HepG2 (cell line): ENCODE measurements around the gene TRPT1. TPM values are rescaled to one million over a fixed set of nuclear protein-coding genes. Genes with fewer than 3 reads are reported as not detected.

ENCODE experiments used
- ARNT2 ChIP-seq: sonication (generic); formaldehyde crosslinking; IDR thresholded peaks from 2 replicates; pipeline ENCODE4 v1.8.0; 2022; ENCODE audit warnings: mild to moderate bottlenecking, low read depth, missing genetic modification reagents, moderate library complexity
- ATF7-NPFF ChIP-seq: sonication (generic); formaldehyde crosslinking; IDR thresholded peaks from 2 replicates; pipeline ENCODE4 v1.8.1; 2023; ENCODE audit warnings: mild to moderate bottlenecking, low read depth, missing genetic modification reagents, moderate library complexity
- DPF2 ChIP-seq: sonication (generic); formaldehyde crosslinking; IDR thresholded peaks from 2 replicates; pipeline ENCODE4 v1.4.0; 2020; ENCODE audit warnings: mild to moderate bottlenecking, low read depth, missing genetic modification reagents, borderline replicate concordance
- NFE2 ChIP-seq: sonication (generic); formaldehyde crosslinking; IDR thresholded peaks from 2 replicates; pipeline ENCODE4 v1.4.0; 2020; ENCODE audit warnings: missing genetic modification reagents
- PCBP1 ChIP-seq: fragments of 200-400 bp; formaldehyde crosslinking; IDR thresholded peaks from 2 replicates; pipeline ENCODE4 v1.6.1; 2017; ENCODE audit warnings: mild to moderate bottlenecking, low read depth, low read length, borderline replicate concordance
- PTBP1 ChIP-seq: fragments of 200-400 bp; formaldehyde crosslinking; IDR thresholded peaks from 2 replicates; pipeline ENCODE4 v1.6.1; 2018; ENCODE audit warnings: low read length, low read depth; ENCODE audit not compliant: poor library complexity, severe bottlenecking
- RARA ChIP-seq: IDR thresholded peaks from 2 replicates; pipeline ENCODE4 v1.6.1; 2016; ENCODE audit warnings: missing genetic modification reagents, missing compliant biosample characterization
- RBM22 ChIP-seq: fragments of 200-400 bp; formaldehyde crosslinking; optimal IDR thresholded peaks from 2 replicates; pipeline ENCODE3; 2017; ENCODE audit warnings: mild to moderate bottlenecking, low read length, moderate library complexity
- SIN3A ChIP-seq: IDR thresholded peaks from 2 replicates; pipeline ENCODE4 v1.6.1; 2011; ENCODE audit warnings: low read depth, mild to moderate bottlenecking, control low read depth, low read length, borderline replicate concordance
- SNAI1 ChIP-seq: sonication (generic); formaldehyde crosslinking; IDR thresholded peaks from 2 replicates; pipeline ENCODE4 v1.5.0; 2020; ENCODE audit warnings: mild to moderate bottlenecking, missing genetic modification reagents, borderline replicate concordance
- SP140L ChIP-seq: sonication (generic); formaldehyde crosslinking; IDR thresholded peaks from 2 replicates; pipeline ENCODE4 v1.4.0; 2020; ENCODE audit warnings: missing genetic modification reagents, borderline replicate concordance
- STAG1 ChIP-seq: sonication (generic); formaldehyde crosslinking; IDR thresholded peaks from 2 replicates; pipeline ENCODE4 v1.4.0; 2020; ENCODE audit warnings: missing genetic modification reagents
- STAT5B ChIP-seq: sonication (generic); formaldehyde crosslinking; IDR thresholded peaks from 2 replicates; pipeline ENCODE4 v1.4.0; 2020; ENCODE audit warnings: missing genetic modification reagents
- TBP ChIP-seq: sonication (generic); formaldehyde crosslinking; IDR thresholded peaks from 2 replicates; pipeline ENCODE4 v1.5.0; 2020; ENCODE audit warnings: missing genetic modification reagents
- ZBTB21 ChIP-seq: sonication (generic); formaldehyde crosslinking; IDR thresholded peaks from 2 replicates; pipeline ENCODE4 v1.4.0; 2020; ENCODE audit warnings: missing genetic modification reagents
- ZMYM4 ChIP-seq: sonication (generic); formaldehyde crosslinking; IDR thresholded peaks from 2 replicates; pipeline ENCODE4 v1.8.1; 2023; ENCODE audit warnings: mild to moderate bottlenecking, missing genetic modification reagents
- ZNF121 ChIP-seq: sonication (generic); formaldehyde crosslinking; IDR thresholded peaks from 2 replicates; pipeline ENCODE4 v1.5.0; 2020; ENCODE audit warnings: mild to moderate bottlenecking, missing genetic modification reagents
- ZNF234 ChIP-seq: sonication (generic); formaldehyde crosslinking; conservative IDR thresholded peaks from 2 replicates; pipeline ENCODE4 v1.5.1; 2020; ENCODE audit warnings: mild to moderate bottlenecking, missing genetic modification reagents
- ZNF510 ChIP-seq: sonication (generic); formaldehyde crosslinking; IDR thresholded peaks from 2 replicates; pipeline ENCODE4 v1.4.0; 2020; ENCODE audit warnings: low read depth, mild to moderate bottlenecking, missing genetic modification reagents
- ZNF607 ChIP-seq: sonication (generic); formaldehyde crosslinking; IDR thresholded peaks from 2 replicates; pipeline ENCODE4 v1.5.1; 2020; ENCODE audit warnings: missing genetic modification reagents, mild to moderate bottlenecking, borderline replicate concordance
- ZNF629 ChIP-seq: sonication (generic); formaldehyde crosslinking; conservative IDR thresholded peaks from 2 replicates; pipeline ENCODE4 v1.5.0; 2020; ENCODE audit warnings: missing genetic modification reagents
- ZNF841 ChIP-seq: sonication (generic); formaldehyde crosslinking; IDR thresholded peaks from 2 replicates; pipeline ENCODE4 v1.8.1; 2023; ENCODE audit warnings: missing genetic modification reagents, borderline replicate concordance
- ZSCAN5A ChIP-seq: sonication (generic); formaldehyde crosslinking; IDR thresholded peaks from 2 replicates; pipeline ENCODE4 v1.8.0; 2022; ENCODE audit warnings: mild to moderate bottlenecking, missing genetic modification reagents, borderline replicate concordance
- ZSCAN9 ChIP-seq: IDR thresholded peaks from 2 replicates; pipeline ENCODE4 v1.6.1; 2016; ENCODE audit warnings: borderline replicate concordance
- polyA plus RNA-seq, 8 experiments: library from polyadenylated mRNA; depleted of rRNA in 3 of 8; stranded (reverse) in 7 of 8; unstranded in 1 of 8; fragments of >200 nt; fragmentation: Illumina TruSeq in 4 of 8; extraction: Trizol in 4 of 8; gene quantifications; 2 replicates each; pipeline versions ENCODE4 v1.2.1 to v1.2.3, GENCODE V29; 2011 to 2016; ENCODE audit warnings: low read depth in 4 of 8, missing spikeins in 1 of 8, mixed read lengths in 1 of 8; ENCODE audit not compliant: insufficient read depth in 1 of 8
- total RNA-seq, 5 experiments: library from RNA; depleted of rRNA; stranded (reverse); fragments of >200 nt; fragmentation: Illumina TruSeq; extraction: Trizol; gene quantifications; 2 replicates each; pipeline ENCODE4 v1.2.3, GENCODE V29; 2016; ENCODE audit warnings: low read depth in 1 of 5
- TF ChIP-seq, protein P1 (sequence below): sonication (generic); formaldehyde crosslinking; IDR thresholded peaks from 2 replicates; pipeline ENCODE4 v1.8.1; 2023; ENCODE audit warnings: mild to moderate bottlenecking, missing genetic modification reagents
- TF ChIP-seq, protein P2 (sequence below): sonication (generic); formaldehyde crosslinking; IDR thresholded peaks from 2 replicates; pipeline ENCODE4 v1.4.0; 2020; ENCODE audit warnings: missing genetic modification reagents, mild to moderate bottlenecking, borderline replicate concordance
- TF ChIP-seq, protein P3 (sequence below): sonication (generic); formaldehyde crosslinking; IDR thresholded peaks from 2 replicates; pipeline ENCODE4 v1.4.0; 2020; ENCODE audit warnings: mild to moderate bottlenecking, missing genetic modification reagents

TRPT1 gene
- total and polyA plus RNA-seq, 2 of the 13 experiments (the other 11 are each of a cell fraction or from before 2014, with no cell fraction given) = 24.8 to 40.7 TPM

DNA sequence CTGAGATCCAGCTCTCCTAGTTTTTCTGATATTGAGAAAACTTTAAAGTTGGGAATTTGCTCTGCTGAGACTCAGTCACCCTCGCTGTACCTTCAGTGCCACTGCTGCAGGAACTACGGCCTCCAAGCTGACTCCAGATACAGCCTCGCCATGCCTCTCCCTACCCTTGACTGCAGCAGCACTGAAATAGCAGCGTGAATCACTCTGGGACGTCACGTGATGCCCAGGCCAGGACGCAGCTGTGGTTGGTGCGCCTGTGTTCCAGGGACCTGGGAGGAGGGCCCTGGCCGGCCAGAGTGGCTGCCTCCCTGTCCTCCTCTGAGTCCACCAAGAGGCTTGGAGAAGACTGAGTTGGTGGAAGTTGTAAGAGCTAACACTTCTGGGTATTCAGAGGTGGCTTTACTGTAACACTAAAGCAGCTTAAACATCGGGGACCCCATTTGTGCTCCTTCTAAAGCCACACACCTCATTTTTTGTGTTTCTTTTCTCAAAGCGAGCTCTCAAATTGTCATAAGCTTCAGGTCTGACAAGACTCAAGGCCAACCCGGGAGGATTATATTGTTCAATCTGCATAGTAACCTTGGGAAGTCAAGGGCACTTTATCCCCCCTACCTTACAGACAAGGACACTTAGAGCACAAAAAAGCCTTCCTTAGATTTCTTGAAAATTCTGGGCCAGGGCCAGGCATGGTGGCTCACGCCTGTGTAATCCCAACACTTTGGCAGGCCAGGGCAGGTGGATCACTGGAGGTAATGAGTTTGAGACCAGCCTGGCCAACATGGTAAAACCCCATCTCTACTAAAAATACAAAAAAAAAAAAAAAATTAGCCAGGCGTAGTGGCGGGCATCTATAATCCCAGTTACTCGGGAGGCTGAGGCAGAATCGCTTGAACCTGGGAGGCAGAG, 44.2 kb downstream of the TRPT1 start (continued):
- TF ChIP-seq ZSCAN9 (CRISPR knock-in tag) (no peak; the same call in 1 of the 2 replicates), TBP (no peak), STAT5B (CRISPR knock-in tag) (no peak), SIN3A (peak; percentile 46; the same call in 1 of the 2 replicates), ZSCAN5A (CRISPR knock-in tag) (no peak), ZNF121 (CRISPR knock-in tag) (no peak), RARA (CRISPR knock-in tag) (no peak), ZNF629 (CRISPR knock-in tag) (no peak), DPF2 (CRISPR knock-in tag) (no peak), SNAI1 (CRISPR knock-in tag) (no peak), RBM22 (no peak), ZNF841 (no peak), ATF7-NPFF (0 out of 2 replicates have a peak, but pooled peaks have one; percentile 16), PTBP1 (no peak), SP140L (CRISPR knock-in tag) (no peak), ZNF234 (CRISPR knock-in tag) (no peak), ZNF510 (CRISPR knock-in tag) (no peak), ZMYM4 (CRISPR knock-in tag) (0 out of 2 replicates have a peak, but pooled peaks have one; percentile 58), ZBTB21 (CRISPR knock-in tag) (no peak), ZNF607 (CRISPR knock-in tag) (no peak), NFE2 (CRISPR knock-in tag) (no peak), STAG1 (CRISPR knock-in tag) (no peak), PCBP1 (no peak), ARNT2 (CRISPR knock-in tag) (no peak)
- TF ChIP-seq, protein P1, sequence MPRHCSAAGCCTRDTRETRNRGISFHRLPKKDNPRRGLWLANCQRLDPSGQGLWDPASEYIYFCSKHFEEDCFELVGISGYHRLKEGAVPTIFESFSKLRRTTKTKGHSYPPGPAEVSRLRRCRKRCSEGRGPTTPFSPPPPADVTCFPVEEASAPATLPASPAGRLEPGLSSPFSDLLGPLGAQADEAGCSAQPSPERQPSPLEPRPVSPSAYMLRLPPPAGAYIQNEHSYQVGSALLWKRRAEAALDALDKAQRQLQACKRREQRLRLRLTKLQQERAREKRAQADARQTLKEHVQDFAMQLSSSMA (CRISPR knock-in tag) = no peak
- TF ChIP-seq, protein P2, sequence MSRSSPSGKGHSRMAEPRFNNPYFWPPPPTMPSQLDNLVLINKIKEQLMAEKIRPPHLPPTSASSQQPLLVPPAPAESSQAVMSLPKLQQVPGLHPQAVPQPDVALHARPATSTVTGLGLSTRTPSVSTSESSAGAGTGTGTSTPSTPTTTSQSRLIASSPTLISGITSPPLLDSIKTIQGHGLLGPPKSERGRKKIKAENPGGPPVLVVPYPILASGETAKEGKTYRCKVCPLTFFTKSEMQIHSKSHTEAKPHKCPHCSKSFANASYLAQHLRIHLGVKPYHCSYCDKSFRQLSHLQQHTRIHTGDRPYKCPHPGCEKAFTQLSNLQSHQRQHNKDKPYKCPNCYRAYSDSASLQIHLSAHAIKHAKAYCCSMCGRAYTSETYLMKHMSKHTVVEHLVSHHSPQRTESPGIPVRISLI (CRISPR knock-in tag) = no peak
- TF ChIP-seq, protein P3, sequence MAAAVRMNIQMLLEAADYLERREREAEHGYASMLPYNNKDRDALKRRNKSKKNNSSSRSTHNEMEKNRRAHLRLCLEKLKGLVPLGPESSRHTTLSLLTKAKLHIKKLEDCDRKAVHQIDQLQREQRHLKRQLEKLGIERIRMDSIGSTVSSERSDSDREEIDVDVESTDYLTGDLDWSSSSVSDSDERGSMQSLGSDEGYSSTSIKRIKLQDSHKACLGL (CRISPR knock-in tag) = no peak
